Caco-2 (cell line): ENCODE data around the gene CCDC85C. TPM values are rescaled to one million over a fixed set of nuclear protein-coding genes. Genes with fewer than 3 reads are reported as not detected.
A peak's percentile ranks its signal among the peaks of the same experiment; 100 is the strongest.
"Not testable (repeated sequence)": the region's sequence is repeated elsewhere in the genome, so short reads cannot be mapped to it uniquely, and the experiment has no call there.

ENCODE experiments used
- BruUV-seq: library from RNA; stranded (reverse); fragments of 400-500 nt; replicated peaks from 2 replicates; lab custom pipeline; 2021; lab: Mats Ljungman, UMichigan
- CTCF ChIA-PET: fragments of 300-600 bp; sonication (Branson Sonifier 250); formaldehyde crosslinking; loops from one replicate; lab custom pipeline; 2022; ENCODE audit warnings: antibody characterized with exemption; lab: Charles Lee
- POLR2A ChIA-PET: fragments of 300-600 bp; sonication (Branson Sonifier 250); formaldehyde crosslinking; loops from one replicate; lab custom pipeline; 2022; ENCODE audit warnings: antibody characterized with exemption; lab: Charles Lee
- DNase-seq, 2 experiments: peaks; one replicate each; pipeline versions ENCODE4 v3.0.0 to v3.0.0-alpha.2; 2020 to 2022
- H3K27me3 ChIP-seq: replicated peaks from 2 replicates; pipeline ENCODE4 v1.6.0; 2011; ENCODE audit warnings: low read length; ENCODE audit not compliant: control insufficient read depth, insufficient read depth
- H3K36me3 ChIP-seq: 2 replicates; pipeline ENCODE4 v1.5.1; 2011; ENCODE audit warnings: low read length; ENCODE audit not compliant: control insufficient read depth, insufficient read depth
- H3K4me1 ChIP-seq: fragments of 250-450 bp; sonication (Bioruptor Pico); 2 replicates; pipeline ENCODE4 v1.5.1; 2020; ENCODE audit warnings: mild to moderate bottlenecking
- H3K4me3 ChIP-seq: 2 replicates; pipeline ENCODE4 v1.5.1; 2011; ENCODE audit warnings: low read depth, mild to moderate bottlenecking, control low read depth, low read length
- H3K9me3 ChIP-seq: fragments of 250-450 bp; sonication (Bioruptor Pico); 2 replicates; pipeline ENCODE4 v1.5.1; 2020; ENCODE audit warnings: mild to moderate bottlenecking, moderate library complexity
- H3K27ac Mint-ChIP-seq: one replicate; pipeline ENCODE4 v1.8.0; 2022; ENCODE audit warnings: mixed read lengths; ENCODE audit not compliant: unreplicated experiment
- H3K27me3 Mint-ChIP-seq: one replicate; pipeline ENCODE4 v1.8.0; 2022; ENCODE audit warnings: mixed read lengths; ENCODE audit not compliant: insufficient read depth, unreplicated experiment
- H3K36me3 Mint-ChIP-seq: one replicate; pipeline ENCODE4 v1.8.0; 2022; ENCODE audit warnings: mild to moderate bottlenecking, mixed read lengths; ENCODE audit not compliant: insufficient read depth, unreplicated experiment
- H3K4me1 Mint-ChIP-seq: one replicate; pipeline ENCODE4 v1.8.0; 2022; ENCODE audit warnings: low read depth, mixed read lengths; ENCODE audit not compliant: unreplicated experiment
- H3K4me3 Mint-ChIP-seq: one replicate; pipeline ENCODE4 v1.8.0; 2022; ENCODE audit warnings: mild to moderate bottlenecking, moderate library complexity, mixed read lengths; ENCODE audit not compliant: unreplicated experiment
- H3K9me3 Mint-ChIP-seq: one replicate; pipeline ENCODE4 v1.8.0; 2022; ENCODE audit warnings: mixed read lengths; ENCODE audit not compliant: unreplicated experiment
- CTCF ChIP-seq, 2 experiments: fragments of 200-600 bp in 1 of 2; IDR thresholded peaks; 1 replicate in 1 of 2; 2 replicates in 1 of 2; pipeline versions ENCODE4 v1.5.1 to v1.8.0; 2011 to 2022; ENCODE audit warnings: antibody characterized with exemption in 1 of 2, control low read depth in 1 of 2, inconsistent platforms in 1 of 2, low read depth in 1 of 2, low read length in 1 of 2, mild to moderate bottlenecking in 1 of 2, moderate library complexity in 1 of 2; ENCODE audit not compliant: insufficient read depth in 1 of 2, severe bottlenecking in 1 of 2, unreplicated experiment in 1 of 2
- intact Hi-C: fragments of 100-400 bp; cut with micrococcal nuclease; formaldehyde crosslinking; loops from one replicate; pipeline ENCODE4 v1.10.0; 2022; ENCODE audit not compliant: unreplicated experiment
- total RNA-seq: library from RNA; stranded (reverse); gene quantifications from 2 replicates; pipeline ENCODE4 v1.2.3, GENCODE V29; 2022

CCDC85C gene
- total RNA-seq, 1 experiment from 2014 or later = 76.2 TPM

DNA sequence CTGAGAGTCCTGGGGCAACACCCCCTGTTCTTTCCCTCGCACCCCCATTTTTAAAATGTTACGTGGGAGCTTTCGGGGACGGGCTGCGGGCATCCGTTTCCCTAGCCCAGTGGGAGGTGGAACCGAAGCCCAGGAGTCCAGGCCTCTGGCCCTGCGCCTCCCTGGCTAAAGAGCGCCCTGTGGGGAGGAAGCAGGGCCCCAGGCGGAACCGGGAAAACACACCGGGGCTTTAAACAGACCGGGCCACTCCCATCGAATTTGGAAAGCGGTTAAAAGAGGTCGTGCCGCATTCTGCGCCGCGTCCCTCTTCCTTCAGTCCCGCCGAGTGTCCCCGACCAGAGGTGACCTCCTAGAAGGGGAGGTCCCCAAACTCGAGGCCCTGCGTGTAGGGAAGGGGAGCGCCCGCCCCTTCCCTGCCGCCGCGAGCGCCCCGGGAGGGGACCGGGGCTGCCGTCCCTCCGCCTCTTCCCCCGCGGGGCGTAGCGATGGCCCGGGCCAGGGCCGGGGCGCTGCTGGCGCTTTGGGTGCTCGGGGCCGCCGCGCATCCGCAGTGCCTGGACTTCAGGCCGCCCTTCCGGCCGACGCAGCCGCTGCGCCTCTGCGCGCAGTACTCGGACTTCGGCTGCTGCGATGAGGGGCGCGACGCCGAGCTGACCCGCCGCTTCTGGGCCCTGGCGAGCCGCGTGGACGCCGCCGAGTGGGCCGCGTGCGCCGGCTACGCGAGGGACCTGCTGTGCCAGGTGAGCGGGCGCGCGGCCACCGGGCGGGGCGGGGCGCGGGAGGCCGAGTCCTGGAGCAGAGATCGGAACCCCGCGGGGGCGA lies 40.9 kb upstream of the CCDC85C start, which contains the start of gene HHIPL1:
TSS of gene HHIPL1 (plus strand) at position 407 of the 822 bp plus-strand sequence. CDS start at position 486, 79 bp downstream.
- no peaks in the 10 kb centered on the region for H3K4me1 Mint-ChIP-seq
- DNase-seq = peak in 1 of 2 experiments; percentile 49
- POLR2A ChIA-PET = no interaction called here
- H3K27ac Mint-ChIP-seq = no peak within 1 kb of the TSS
- no peaks in the 10 kb centered on the region for H3K9me3 Mint-ChIP-seq
- CTCF ChIA-PET = no interaction called here
- intact Hi-C loops = no loop called here
- no peaks in the 10 kb centered on the region for H3K27me3 ChIP-seq
- TF ChIP-seq CTCF (IDR thresholded peaks at IDR 0.05; ENCODE audit: insufficient read depth in 1 of 2, low read depth in 1 of 2, low read length in 1 of 2, severe bottlenecking in 1 of 2, unreplicated experiment in 1 of 2) = no peak
- H3K36me3 ChIP-seq = no peaks in the 10 kb centered on the region
- no peaks in the 10 kb centered on the region for H3K27me3 Mint-ChIP-seq
- BruUV-seq = no TSS peak
- H3K4me3 Mint-ChIP-seq = peak within 1 kb of the TSS; percentile 67
- H3K4me1 ChIP-seq = peaks cover 6% of the 10 kb centered on the region; the same call in 1 of the 2 replicates
- H3K36me3 Mint-ChIP-seq = peaks cover 5% of the 10 kb centered on the region
- no peaks in the 10 kb centered on the region for H3K9me3 ChIP-seq
- peak within 1 kb of the TSS; percentile 50 for H3K4me3 ChIP-seq

DNA sequence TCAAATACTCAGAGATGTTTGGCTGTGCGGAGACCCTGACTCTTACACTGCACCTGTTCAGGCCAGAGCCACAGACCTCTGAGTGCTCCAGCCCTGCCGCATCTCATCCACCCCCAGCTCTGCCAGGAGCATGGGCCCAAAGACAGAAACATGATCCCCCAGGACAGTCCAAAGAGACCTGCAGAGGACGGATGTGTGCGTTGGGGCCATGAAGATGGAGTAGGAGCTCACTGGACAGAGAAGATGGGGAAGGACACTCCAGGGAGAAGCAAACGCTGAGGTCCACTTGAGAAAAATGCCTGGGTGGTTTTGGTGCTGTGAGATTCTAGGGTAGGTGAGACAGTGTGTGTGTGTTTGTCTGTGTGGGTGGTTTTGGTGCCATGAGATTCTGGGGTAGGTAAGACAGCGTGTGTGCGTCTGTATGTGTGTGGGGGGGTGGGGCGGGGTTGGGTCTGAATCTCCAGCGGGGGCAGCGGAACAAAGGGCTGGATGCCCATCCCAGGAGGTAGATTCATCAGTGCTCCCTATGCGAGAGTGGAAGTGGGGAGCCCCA lies 40.1 kb upstream of the CCDC85C start:
- Histone ChIP-seq H3K36me3 (no peaks in the 10 kb centered on the region), H3K9me3 (no peaks in the 10 kb centered on the region), H3K4me1 (peaks cover 6% of the 10 kb centered on the region; the same call in 1 of the 2 replicates), H3K27me3 (no peaks in the 10 kb centered on the region), H3K4me3 (no peak overlapping the region; the same call in 1 of the 2 replicates)
- Mint-ChIP-seq H3K9me3 (no peaks in the 10 kb centered on the region), H3K27ac (no peak overlapping the region), H3K4me3 (peak overlapping the region; percentile 67), H3K4me1 (no peaks in the 10 kb centered on the region), H3K27me3 (no peaks in the 10 kb centered on the region), H3K36me3 (peaks cover 5% of the 10 kb centered on the region)
- POLR2A ChIA-PET = no interaction called here
- no peak for DNase-seq
- CTCF ChIA-PET = no interaction called here
- no peak for TF ChIP-seq CTCF (IDR thresholded peaks at IDR 0.05; ENCODE audit: insufficient read depth in 1 of 2, low read depth in 1 of 2, low read length in 1 of 2, severe bottlenecking in 1 of 2, unreplicated experiment in 1 of 2)
- intact Hi-C loops = no loop called here
- no TSS peak for BruUV-seq

DNA sequence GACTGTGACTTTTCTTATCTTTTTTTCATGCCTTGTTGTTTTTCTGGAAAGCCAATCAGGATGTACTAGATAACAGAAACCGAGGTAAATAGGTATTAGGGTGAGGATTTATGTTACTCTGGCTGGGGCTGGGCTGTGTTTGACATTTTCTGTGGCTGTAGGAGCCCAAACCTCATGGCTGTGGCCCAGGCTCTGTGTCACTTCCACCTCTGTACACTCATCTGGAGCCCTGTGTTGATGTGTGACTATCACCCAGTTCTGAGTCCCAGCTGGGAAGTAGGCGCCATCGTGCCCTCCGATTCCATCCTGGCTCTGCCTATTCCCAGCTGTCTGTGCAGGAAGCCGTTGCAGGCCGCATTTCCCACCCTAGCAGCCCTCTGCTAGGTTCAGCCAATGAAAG lies 39.3 kb upstream of the CCDC85C start:
- intact Hi-C loops = no loop called here
- H3K9me3 Mint-ChIP-seq = no peaks in the 10 kb centered on the region
- CTCF ChIA-PET = no interaction called here

GRCh38 chr14:99642771-99643170 lies 38.8 kb upstream of the CCDC85C start:
- H3K4me1 ChIP-seq, H3K4me1 Mint-ChIP-seq, H3K4me3 ChIP-seq, H3K9me3 ChIP-seq, H3K36me3 Mint-ChIP-seq, BruUV-seq, H3K4me3 Mint-ChIP-seq, POLR2A ChIA-PET, H3K27ac Mint-ChIP-seq, H3K36me3 ChIP-seq, DNase-seq, intact Hi-C loops, H3K9me3 Mint-ChIP-seq, CTCF ChIA-PET, H3K27me3 Mint-ChIP-seq, H3K27me3 ChIP-seq: not testable (repeated sequence)

More for the DNA sequence above, 39.3 kb upstream of the CCDC85C start:
- Histone ChIP-seq H3K9me3 (no peaks in the 10 kb centered on the region), H3K36me3 (no peaks in the 10 kb centered on the region), H3K4me3 (no peak overlapping the region), H3K27me3 (no peaks in the 10 kb centered on the region), H3K4me1 (peaks cover 6% of the 10 kb centered on the region; the same call in 1 of the 2 replicates)
- Mint-ChIP-seq H3K27me3 (no peaks in the 10 kb centered on the region), H3K4me1 (no peaks in the 10 kb centered on the region), H3K4me3 (no peak overlapping the region), H3K27ac (no peak overlapping the region), H3K36me3 (peaks cover 1% of the 10 kb centered on the region)
- no peak for TF ChIP-seq CTCF (IDR thresholded peaks at IDR 0.05; ENCODE audit: insufficient read depth in 1 of 2, low read depth in 1 of 2, low read length in 1 of 2, severe bottlenecking in 1 of 2, unreplicated experiment in 1 of 2)
- POLR2A ChIA-PET = no interaction called here
- BruUV-seq = no TSS peak
- DNase-seq = no peak
